SKM-1 (cell line): ENCODE results near the gene KRTAP19-1.
A peak's percentile ranks its signal among the peaks of the same experiment; 100 is the strongest.
"Not testable (repeated sequence)": the region's sequence is repeated elsewhere in the genome, so short reads cannot be mapped to it uniquely, and the experiment has no call there.

ENCODE experiments used
- DNase-seq: peaks from one replicate; lab custom pipeline; 2025; ENCODE audit not compliant: unreplicated experiment; lab: John Stamatoyannopoulos, UW

KRTAP19-1 gene

GRCh38 chr21:30480145-30480544 is at the start of gene KRTAP19-1:
KRTAP19-1 (minus strand) TSS chr21:30480367; CDS start chr21:30480317, 50 bp downstream.
- DNase-seq: no peak

- no peak for DNase-seq
These were observed 38.7 kb upstream of the KRTAP19-1 start for GRCh38 chr21:30518876-30519275.

- DNase-seq: no peak
These were observed 35.5 kb upstream of the KRTAP19-1 start for GRCh38 chr21:30515681-30516080.

- DNase-seq: not testable (repeated sequence)
These were observed 25.5 kb upstream of the KRTAP19-1 start for GRCh38 chr21:30505621-30506205.

GRCh38 chr21:30502041-30502440 is 21.9 kb upstream of the KRTAP19-1 start, which contains the start of gene KRTAP19-5:
KRTAP19-5 (minus strand) TSS chr21:30502141; CDS start chr21:30502090, 51 bp downstream.
- DNase-seq: no peak

- DNase-seq: no peak
These were observed 16.9 kb upstream of the KRTAP19-1 start, which contains the start of gene KRTAP19-4 for GRCh38 chr21:30497065-30497464. KRTAP19-4 (minus strand) TSS chr21:30497165; CDS start chr21:30497110, 55 bp downstream.

GRCh38 chr21:30491963-30492428 is 11.8 kb upstream of the KRTAP19-1 start, which contains the start of gene KRTAP19-3:
KRTAP19-3 (minus strand) TSS chr21:30492013; CDS start chr21:30491957, 56 bp downstream.
- DNase-seq: no peak

- DNase-seq: no peak
These were observed 7.2 kb upstream of the KRTAP19-1 start, which contains the start of gene KRTAP19-2 for GRCh38 chr21:30487336-30487735. KRTAP19-2 (minus strand) TSS chr21:30487436; CDS start chr21:30487348, 88 bp downstream.

- no peak for DNase-seq
These were observed 6.0 kb upstream of the KRTAP19-1 start for GRCh38 chr21:30486180-30486579.

- no peak for DNase-seq
These were observed 2.0 kb upstream of the KRTAP19-1 start for GRCh38 chr21:30482130-30482529.

GRCh38 chr21:30479259-30479658 is 908 bp downstream of the KRTAP19-1 start:
- DNase-seq: no peak

GRCh38 chr21:30478004-30478403 is 2.2 kb downstream of the KRTAP19-1 start:
- DNase-seq: no peak

- no peak for DNase-seq
These were observed 11.1 kb downstream of the KRTAP19-1 start for GRCh38 chr21:30468900-30469714.

- DNase-seq: peak; percentile 11
These were observed 16.5 kb downstream of the KRTAP19-1 start for GRCh38 chr21:30463713-30464112.

- DNase-seq: no peak
These were observed 31.7 kb downstream of the KRTAP19-1 start for GRCh38 chr21:30448514-30448913.

- peak; percentile 4 for DNase-seq
These were observed 33.1 kb downstream of the KRTAP19-1 start for GRCh38 chr21:30447056-30447455.

- DNase-seq: no peak
These were observed 36.0 kb downstream of the KRTAP19-1 start for GRCh38 chr21:30444204-30444603.

- DNase-seq: no peak
These were observed 36.9 kb downstream of the KRTAP19-1 start for GRCh38 chr21:30443226-30443625.

GRCh38 chr21:30439975-30440374 is 40.2 kb downstream of the KRTAP19-1 start, which contains the start of gene KRTAP15-1:
KRTAP15-1 (plus strand) TSS chr21:30440275; CDS start chr21:30440328, 53 bp downstream.
- no peak for DNase-seq

- DNase-seq: no peak
These were observed 43.1 kb downstream of the KRTAP19-1 start for GRCh38 chr21:30437010-30437565.

- peak; percentile 62 for DNase-seq
These were observed 46.0 kb downstream of the KRTAP19-1 start for GRCh38 chr21:30434033-30434631.
